Spinal cord (tissue), 10 donors: Measurements from ENCODE around the gene ILK. TPM values are rescaled to one million over a fixed set of nuclear protein-coding genes. Genes with fewer than 3 reads are reported as not detected.
A peak's percentile ranks its signal among the peaks of the same experiment; 100 is the strongest.

Experiments
- DNase-seq, 6 donors: peaks; one replicate each; pipeline versions ENCODE4 v3.0.0 to v3.0.0-alpha.2; 2013 to 2015; ENCODE audit warnings: low spot score in 6 of 6, low read depth in 4 of 6
- H3K27ac ChIP-seq: one replicate; pipeline ENCODE4 v1.5.1; 2013; ENCODE audit warnings: low read depth, low read length, control low read depth
- H3K27me3 ChIP-seq: one replicate; pipeline ENCODE4 v1.6.1; 2013; ENCODE audit warnings: low read length; ENCODE audit not compliant: control insufficient read depth, insufficient read depth
- H3K36me3 ChIP-seq: one replicate; pipeline ENCODE4 v1.6.1; 2013; ENCODE audit warnings: low read length; ENCODE audit not compliant: control insufficient read depth, insufficient read depth
- H3K4me1 ChIP-seq: one replicate; pipeline ENCODE4 v1.6.1; 2013; ENCODE audit warnings: low read length; ENCODE audit not compliant: control insufficient read depth, insufficient read depth
- H3K4me3 ChIP-seq: one replicate; pipeline ENCODE4 v1.5.1; 2013; ENCODE audit warnings: low read depth, low read length, control low read depth
- H3K9me3 ChIP-seq: one replicate; pipeline ENCODE4 v1.6.1; 2013; ENCODE audit warnings: low read length; ENCODE audit not compliant: control insufficient read depth, insufficient read depth
- WGBS: methylation state at CpG from one replicate; pipeline ENCODE4 v1.1.5; 2013; ENCODE audit warnings: missing lambda C conversion rate; ENCODE audit not compliant: insufficient coverage; 5-methylcytosine and 5-hydroxymethylcytosine counted together
- polyA plus RNA-seq, 2 donors: library from polyadenylated mRNA; unstranded; fragments of 120-200 nt; gene quantifications; one replicate each; pipeline ENCODE4 v1.2.1, GENCODE V29; 2013; ENCODE audit not compliant: insufficient read length in 2 of 2
- total RNA-seq, 2 donors: library from RNA; depleted of rRNA in 1 of 2; stranded (reverse); fragments of 120-200 nt in 1 of 2; fragments of >200 nt in 1 of 2; gene quantifications; one replicate each; pipeline versions ENCODE4 v1.2.3 to v1.2.4, GENCODE V29; 2013 to 2014
- donor health status: healthy.

Gene ILK
- total and polyA plus RNA-seq, 4 donors: 87.6 to 175 (median 123) TPM

DNA sequence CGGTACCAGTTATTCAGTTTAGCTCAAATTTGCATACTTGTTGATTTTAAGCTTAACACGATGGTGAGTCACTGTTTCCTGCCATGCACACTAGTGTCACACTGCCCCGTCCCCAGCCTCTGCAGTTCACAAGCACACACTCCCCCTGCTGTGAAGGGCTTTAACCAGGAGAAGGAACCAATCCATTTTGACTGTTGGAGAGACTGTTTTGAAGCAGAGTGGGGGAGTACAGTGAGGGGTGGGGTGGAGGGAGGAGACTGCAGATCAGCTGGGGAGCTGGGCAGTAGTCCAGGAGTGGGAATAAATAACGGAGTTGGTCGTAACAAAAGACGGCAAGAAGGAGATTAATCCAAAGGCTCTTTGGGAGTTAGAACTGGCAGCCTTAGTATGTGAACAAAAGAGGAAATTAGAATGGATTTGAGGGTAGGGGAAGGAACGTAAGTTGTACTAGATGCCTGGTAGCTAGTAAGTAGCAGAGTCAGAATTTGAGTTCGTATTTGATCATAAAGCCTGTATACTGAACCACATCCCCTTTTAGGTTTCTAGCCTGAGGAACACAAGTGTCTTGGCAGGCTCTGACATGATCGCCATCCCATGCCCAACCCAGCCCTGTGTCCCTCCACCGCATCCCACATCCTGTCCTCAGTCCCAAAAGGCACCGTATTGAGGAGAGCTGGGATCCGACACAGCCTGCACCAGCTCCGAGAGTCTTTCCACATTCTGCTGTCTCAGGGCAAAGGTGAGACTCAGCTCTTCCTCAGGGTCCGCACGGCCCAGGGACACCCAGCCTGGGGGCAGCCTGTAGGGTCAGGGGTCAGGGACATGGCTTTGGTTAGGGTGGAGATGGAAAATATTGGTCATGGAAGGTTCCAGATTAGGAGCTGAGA is 14.8 kb downstream of the ILK start:
- Histone ChIP-seq H3K27ac (peak overlapping the region; percentile 83), H3K9me3 (no peaks in the 10 kb centered on the region), H3K4me3 (peak overlapping the region; percentile 82), H3K36me3 (peaks cover 38% of the 10 kb centered on the region), H3K4me1 (peaks cover 20% of the 10 kb centered on the region), H3K27me3 (no peaks in the 10 kb centered on the region)
- WGBS: 27% methylated on average over 12 of the region's 15 CpGs
- peak in 2 of 6 donors; percentile 78 to 86 for DNase-seq

DNA sequence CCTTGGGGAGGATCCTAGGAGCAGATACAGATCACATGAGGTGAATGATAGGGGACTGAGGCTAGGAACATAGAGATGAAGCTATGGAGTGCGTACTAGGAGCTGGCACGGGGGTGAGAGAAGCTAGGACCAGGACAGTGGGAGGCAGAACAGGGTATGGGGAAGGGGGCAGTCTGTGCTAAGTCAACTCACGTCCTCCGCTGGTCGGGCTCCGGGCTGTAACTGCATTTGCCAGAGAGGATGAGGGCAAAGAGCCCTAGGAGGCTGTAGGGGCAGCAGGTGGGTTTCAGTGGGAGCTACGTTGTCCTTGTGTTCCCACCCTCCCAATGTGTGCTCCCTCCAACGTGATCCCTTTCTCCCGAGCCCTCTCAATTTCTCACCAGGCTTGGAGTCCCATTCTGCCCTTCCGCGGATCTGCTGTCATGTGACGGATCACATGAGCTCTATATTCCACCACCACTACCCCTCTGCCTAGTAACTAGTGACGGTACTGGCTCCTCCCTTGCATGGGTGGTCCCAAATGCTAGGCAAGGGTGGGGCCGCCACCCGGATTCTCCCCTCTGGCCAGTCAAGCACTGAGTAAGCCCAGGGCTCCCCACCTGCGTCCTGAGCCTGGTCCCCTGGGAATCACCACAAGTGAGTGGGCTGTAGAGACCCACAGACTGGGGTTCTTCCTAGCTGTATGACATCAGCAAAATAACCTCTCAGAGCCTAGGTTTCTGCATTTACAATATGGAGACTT is 15.6 kb downstream of the ILK start, which contains the start of gene TPP1:
TPP1 (minus strand) TSS at position 419 of the 742 bp plus-strand sequence; CDS start at position 397, 22 bp downstream.
- Histone ChIP-seq H3K27me3 (no peaks in the 10 kb centered on the region), H3K27ac (peak within 1 kb of the TSS; percentile 83), H3K9me3 (no peaks in the 10 kb centered on the region), H3K4me3 (peak within 1 kb of the TSS; percentile 82), H3K4me1 (peaks cover 20% of the 10 kb centered on the region), H3K36me3 (peaks cover 46% of the 10 kb centered on the region)
- peak; percentile 91 to 99 (median 96) for DNase-seq
- WGBS: 0% methylated on average over 16 of the region's 16 CpGs

DNA sequence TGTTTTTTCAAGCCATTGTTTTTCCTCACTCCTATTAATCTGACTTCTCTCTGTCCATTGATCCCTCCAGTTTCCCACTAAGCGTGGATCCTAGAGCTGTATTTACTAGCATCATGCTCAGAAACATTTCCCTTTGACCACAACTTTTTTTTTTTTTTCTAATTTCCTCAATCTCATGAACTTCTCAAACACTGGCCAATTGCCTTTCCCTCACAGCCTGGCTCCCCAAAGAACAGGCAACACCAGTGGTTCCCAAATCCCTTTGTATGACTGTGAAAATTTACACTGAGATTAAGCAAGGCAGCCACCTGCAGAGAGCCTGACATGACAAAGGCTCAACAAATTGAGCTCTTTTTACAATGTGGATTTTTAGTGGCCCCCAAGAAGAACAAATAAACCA is 17.1 kb downstream of the ILK start:
- peaks cover 53% of the 10 kb centered on the region for H3K36me3 ChIP-seq
- H3K27me3 ChIP-seq: no peaks in the 10 kb centered on the region
- 86% methylated on average over 1 of the region's 1 CpG for WGBS

DNA sequence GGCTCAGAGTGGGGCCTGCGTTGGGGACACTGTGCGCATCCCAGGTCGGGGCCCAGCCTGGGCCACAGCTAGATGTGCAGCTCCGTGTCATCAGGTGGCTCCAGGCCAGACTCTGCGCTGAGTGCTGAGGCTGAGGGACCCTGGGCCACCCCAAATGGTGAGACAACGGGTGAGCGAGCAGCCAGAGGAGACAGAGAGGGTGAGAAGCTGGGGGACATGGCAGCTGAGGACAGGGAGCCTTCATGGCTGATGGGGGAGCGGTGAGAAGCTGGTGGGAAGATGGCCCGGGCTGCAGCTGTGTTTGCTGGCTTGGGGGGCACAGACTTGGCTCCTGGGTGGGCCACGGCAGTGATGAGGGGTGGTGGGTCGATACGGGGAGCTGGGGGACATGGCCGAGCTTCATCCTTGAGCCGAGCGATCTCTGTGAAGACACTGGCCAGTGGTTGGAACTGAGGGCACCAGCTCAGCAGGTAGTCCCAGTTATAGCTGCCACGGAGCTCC is 18.2 kb downstream of the ILK start:
- Histone ChIP-seq H3K9me3 (no peaks in the 10 kb centered on the region), H3K36me3 (peaks cover 55% of the 10 kb centered on the region), H3K4me3 (no peak overlapping the region), H3K4me1 (peaks cover 20% of the 10 kb centered on the region), H3K27me3 (no peaks in the 10 kb centered on the region), H3K27ac (no peak overlapping the region)
- no peak for DNase-seq
- 89% methylated on average over 16 of the region's 16 CpGs for WGBS

More for the DNA sequence above, 17.1 kb downstream of the ILK start:
- DNase-seq: no peak
- no peak overlapping the region for H3K27ac ChIP-seq
- H3K4me3 ChIP-seq: no peak overlapping the region
- peaks cover 20% of the 10 kb centered on the region for H3K4me1 ChIP-seq
- no peaks in the 10 kb centered on the region for H3K9me3 ChIP-seq

DNA sequence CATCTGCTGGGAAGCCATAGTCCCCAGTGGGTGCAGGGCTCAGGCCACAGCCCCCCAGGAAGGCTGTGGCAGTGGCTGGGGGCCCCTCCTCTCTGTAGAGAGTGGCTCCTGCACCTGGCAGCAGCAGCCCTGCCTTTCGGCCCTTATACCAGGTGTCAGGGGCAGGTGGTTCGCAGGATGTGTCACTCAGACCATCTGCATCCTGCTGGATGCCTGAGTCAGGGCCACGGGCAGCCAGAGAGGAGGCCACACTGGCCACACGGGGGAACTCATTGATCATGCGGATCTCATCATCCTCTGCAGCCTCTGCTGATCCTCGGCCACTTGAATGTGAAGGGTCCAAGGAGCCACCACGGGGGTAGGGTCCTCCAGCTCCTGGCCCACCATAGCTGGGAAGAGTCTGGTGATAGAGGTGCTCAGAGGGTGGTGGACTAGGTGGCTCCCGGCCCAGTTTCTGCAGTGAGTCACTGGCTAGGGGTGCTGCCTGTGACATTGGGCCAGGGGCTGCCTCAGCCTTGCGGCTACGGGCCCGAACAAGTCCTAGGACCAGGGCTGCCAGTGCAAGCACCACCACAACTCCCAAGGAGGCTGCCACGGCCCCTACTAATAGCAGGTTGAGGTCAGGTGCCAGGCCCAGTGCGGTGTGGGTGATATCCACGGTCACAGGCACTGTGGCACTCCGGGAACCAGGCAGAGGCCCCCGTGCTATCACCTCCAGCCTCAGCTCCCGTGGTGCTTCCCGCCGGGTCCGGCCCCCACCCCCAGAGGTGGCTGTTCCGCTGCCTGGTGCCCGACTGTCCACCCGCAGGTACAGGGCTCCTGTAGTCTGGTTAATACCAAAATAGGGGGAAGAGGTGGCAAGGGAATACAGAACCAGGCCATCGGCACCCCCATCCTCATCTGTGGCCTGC is 18.9 kb downstream of the ILK start:
- peaks cover 60% of the 10 kb centered on the region for H3K36me3 ChIP-seq
- H3K27ac ChIP-seq: no peak overlapping the region
- peaks cover 22% of the 10 kb centered on the region for H3K4me1 ChIP-seq
- no peak overlapping the region for H3K4me3 ChIP-seq
- H3K9me3 ChIP-seq: no peaks in the 10 kb centered on the region
- no peaks in the 10 kb centered on the region for H3K27me3 ChIP-seq
- 91% methylated on average over 19 of the region's 24 CpGs for WGBS
- no peak for DNase-seq

DNA sequence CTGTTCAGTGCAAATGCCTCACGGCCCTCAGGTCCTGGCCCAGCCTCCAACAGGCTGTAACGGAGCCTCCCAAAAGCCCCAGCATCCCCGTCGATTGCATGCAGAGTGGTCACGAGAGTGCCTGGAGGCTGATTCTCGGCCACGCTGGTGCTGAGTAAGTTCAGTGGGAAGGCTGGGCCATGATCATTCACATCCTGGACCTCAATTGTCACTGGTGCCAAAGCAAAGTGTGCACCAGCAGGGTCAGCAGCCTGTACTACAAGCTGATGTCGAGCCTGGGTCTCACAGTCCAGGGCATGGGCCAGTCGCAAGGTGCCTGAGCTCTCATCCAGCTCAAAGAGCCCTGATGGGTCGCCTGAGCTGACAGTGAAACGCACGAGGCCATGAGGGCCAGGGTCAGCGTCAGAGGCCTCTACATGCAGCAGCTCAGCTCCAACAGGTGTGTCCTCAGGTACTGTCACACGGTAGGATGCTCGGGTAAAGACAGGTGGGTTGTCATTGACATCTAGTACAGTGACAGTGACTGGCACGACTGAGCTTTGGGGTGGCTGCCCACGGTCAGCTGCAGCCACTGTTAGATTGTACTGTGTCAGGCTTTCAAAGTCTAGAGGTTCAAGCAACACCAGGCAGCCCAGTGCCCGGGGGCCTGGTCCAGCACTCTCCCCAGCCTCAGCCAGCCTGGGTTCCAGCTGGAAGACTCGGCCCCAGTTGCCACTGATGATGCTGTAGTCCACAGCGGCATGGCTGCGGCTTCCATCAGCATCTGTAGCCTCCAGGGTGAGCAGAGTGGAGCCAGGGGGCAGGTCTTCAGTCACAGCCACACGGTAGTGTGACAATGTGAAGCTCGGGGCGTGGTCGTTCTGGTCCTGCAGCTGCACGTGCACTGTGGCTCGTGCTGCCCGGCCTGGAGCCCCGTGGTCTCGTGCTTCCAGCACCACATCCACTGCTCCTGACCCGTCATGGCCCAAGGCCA is 20.1 kb downstream of the ILK start:
- H3K27ac ChIP-seq: no peak overlapping the region
- H3K27me3 ChIP-seq: no peaks in the 10 kb centered on the region
- 88% methylated on average over 30 of the region's 31 CpGs for WGBS
- H3K4me3 ChIP-seq: no peak overlapping the region
- DNase-seq: no peak
- no peaks in the 10 kb centered on the region for H3K9me3 ChIP-seq
- H3K4me1 ChIP-seq: peaks cover 13% of the 10 kb centered on the region
- peaks cover 67% of the 10 kb centered on the region for H3K36me3 ChIP-seq

DNA sequence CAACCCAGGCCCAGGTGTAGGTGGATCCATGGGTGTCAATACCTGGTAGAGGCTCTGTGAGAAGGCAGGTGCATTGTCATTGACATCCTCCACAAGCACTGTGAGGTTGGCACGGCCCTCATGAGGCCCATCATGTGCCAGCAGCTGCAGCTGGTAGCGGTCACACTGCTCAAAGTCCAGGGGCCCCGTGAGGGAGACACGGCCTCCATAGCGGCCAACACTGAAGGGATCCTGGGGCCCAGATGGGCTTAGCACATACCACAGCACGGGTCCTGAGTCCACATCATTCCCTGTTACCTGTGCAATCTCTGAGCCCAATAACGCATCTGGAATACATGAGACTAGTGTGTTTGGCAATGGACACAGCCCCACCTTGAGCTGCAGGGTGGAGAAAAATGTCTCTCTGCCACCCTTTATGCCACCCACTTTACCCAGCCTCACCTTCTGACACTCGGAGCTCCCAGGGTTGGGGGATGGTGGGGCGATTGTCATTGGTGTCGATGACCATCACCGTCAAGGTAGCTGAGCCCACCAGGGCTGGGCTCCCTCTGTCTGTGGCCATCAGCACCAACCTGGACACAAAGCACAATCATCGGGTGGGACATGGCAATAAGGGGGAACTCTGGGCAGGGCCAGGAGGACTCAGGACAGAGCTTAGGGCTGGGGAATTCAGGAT is 21.7 kb downstream of the ILK start:
- no peak for DNase-seq
- WGBS: 92% methylated on average over 11 of the region's 12 CpGs

DNA sequence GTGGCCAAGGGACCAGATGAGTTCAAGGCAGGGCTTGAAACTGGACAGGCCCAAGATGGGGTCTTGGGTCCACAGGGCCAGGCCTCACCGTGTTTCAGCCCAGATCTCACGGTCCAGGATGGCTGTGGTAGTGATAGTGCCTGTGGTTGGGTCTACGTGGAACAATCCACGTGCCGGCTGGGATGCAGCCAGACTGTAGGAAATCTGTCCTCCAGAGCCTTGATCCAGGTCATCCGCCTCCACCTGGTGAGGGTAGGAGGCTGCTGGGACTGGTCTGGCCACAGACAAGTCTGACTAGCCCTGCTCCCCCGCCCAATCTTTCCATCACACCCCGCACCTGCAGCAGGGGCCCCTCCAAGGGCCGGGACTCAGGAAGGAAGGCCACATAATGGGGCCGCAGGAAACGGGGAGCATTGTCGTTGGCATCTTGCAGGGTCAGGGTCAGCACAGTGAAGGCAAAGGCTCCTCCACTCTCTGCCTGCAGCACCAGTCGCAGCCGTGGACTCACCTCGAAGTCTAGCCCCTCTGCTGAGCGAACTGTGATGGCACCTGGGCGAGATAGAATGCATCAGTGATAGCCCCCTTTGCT is 22.4 kb downstream of the ILK start:
- no peak overlapping the region for H3K4me3 ChIP-seq
- peaks cover 89% of the 10 kb centered on the region for H3K36me3 ChIP-seq
- H3K27ac ChIP-seq: no peak overlapping the region
- no peaks in the 10 kb centered on the region for H3K27me3 ChIP-seq
- no peaks in the 10 kb centered on the region for H3K9me3 ChIP-seq
- 95% methylated on average over 17 of the region's 17 CpGs for WGBS
- H3K4me1 ChIP-seq: peaks cover 5% of the 10 kb centered on the region
- no peak for DNase-seq

More for the DNA sequence above, 21.7 kb downstream of the ILK start:
- peaks cover 5% of the 10 kb centered on the region for H3K4me1 ChIP-seq
- no peaks in the 10 kb centered on the region for H3K9me3 ChIP-seq
- no peaks in the 10 kb centered on the region for H3K27me3 ChIP-seq
- no peak overlapping the region for H3K27ac ChIP-seq
- peaks cover 83% of the 10 kb centered on the region for H3K36me3 ChIP-seq
- H3K4me3 ChIP-seq: no peak overlapping the region
